ENCODE measurements around the gene ANGPTL8.

The ANGPTL8 gene

GRCh38 chr19:11291415-11291814 lies 52.0 kb downstream of the ANGPTL8 start:
- DNase-seq (ENCODE audit: low read depth, low spot score), result no peak
